ENCODE results near the gene FGD2. TPM values are rescaled to one million over a fixed set of nuclear protein-coding genes. Genes with fewer than 3 reads are reported as not detected.

The FGD2 gene
- total RNA-seq, 1 experiment from 2014 or later, result 0.44 TPM

- no peaks in the 10 kb centered on the region for H3K9me2 ChIP-seq (replicated peaks; ENCODE audit: low read length)
- H3K36me3 ChIP-seq (ENCODE audit: low read depth, low read length), result no peaks in the 10 kb centered on the region
- intact Hi-C loops (cut with micrococcal nuclease), result no loop called here
- no peaks in the 10 kb centered on the region for H3K27me3 ChIP-seq (ENCODE audit: low read length)
- no peak overlapping the region for H2AFZ ChIP-seq (ENCODE audit: low read length)
- no peak for TF ChIP-seq EZH2phosphoT487 (IDR thresholded peaks at IDR 0.05; ENCODE audit: borderline replicate concordance, low read length)
- ChIA-PET POLR2A (ENCODE audit: unreplicated experiment) (interaction anchor here (0.7 kb wide), 1 partner anchor 119 kb away, joined by 25 read pairs; no protein-coding TSS in a partner anchor), CTCF (no interaction called here)
- H3K9me3 ChIP-seq (ENCODE audit: low read length), result no peaks in the 10 kb centered on the region
- no peak overlapping the region for H3K4me3 ChIP-seq (ENCODE audit: low read length)
- no peaks in the 10 kb centered on the region for H3K4me1 ChIP-seq (ENCODE audit: insufficient read depth, low read length)
- no peak overlapping the region for H3K27ac ChIP-seq (ENCODE audit: low read length)
- H3K9ac ChIP-seq (ENCODE audit: low read length), result no peak overlapping the region
- no peaks in the 10 kb centered on the region for H3F3A ChIP-seq (ENCODE audit: low read length, unreplicated experiment)
- DNase-seq (no peak), ATAC-seq (no peak)
- H3K79me2 ChIP-seq (ENCODE audit: low read length), result no peaks in the 10 kb centered on the region
- no peaks in the 10 kb centered on the region for H4K20me1 ChIP-seq (ENCODE audit: low read length)
- no peak overlapping the region for H3K4me2 ChIP-seq (ENCODE audit: low read length)
- BruUV-seq (replicated peaks), result no TSS peak
These were observed 6.4 kb downstream of the FGD2 start for GRCh38 chr6:37011656-37012378.

- POLR2A ChIA-PET (ENCODE audit: unreplicated experiment), result no interaction called here
- TF ChIP-seq CTCF (conservative IDR thresholded peaks at IDR 0.05; ENCODE audit: low read depth, low read length) (no peak), EZH2 (IDR thresholded peaks at IDR 0.05; ENCODE audit: low read length, unreplicated experiment) (no peak), EZH2phosphoT487 (IDR thresholded peaks at IDR 0.05; ENCODE audit: borderline replicate concordance, low read length) (no peak)
- Histone ChIP-seq H3K9me2 (replicated peaks; ENCODE audit: low read length) (no peaks in the 10 kb centered on the region), H3K9me3 (ENCODE audit: low read length) (no peaks in the 10 kb centered on the region), H3K79me2 (ENCODE audit: low read length) (no peaks in the 10 kb centered on the region), H2AFZ (ENCODE audit: low read length) (no peak overlapping the region), H3K27me3 (ENCODE audit: low read length) (no peaks in the 10 kb centered on the region), H3K9ac (ENCODE audit: low read length) (no peak overlapping the region), H3F3A (ENCODE audit: low read length, unreplicated experiment) (no peaks in the 10 kb centered on the region), H4K20me1 (ENCODE audit: low read length) (no peaks in the 10 kb centered on the region), H3K4me2 (ENCODE audit: low read length) (no peak overlapping the region), H3K27ac (ENCODE audit: low read length) (no peak overlapping the region), H3K36me3 (ENCODE audit: low read depth, low read length) (no peaks in the 10 kb centered on the region; the same call in 1 of the 2 replicates), H3K4me1 (ENCODE audit: insufficient read depth, low read length) (peaks cover 5% of the 10 kb centered on the region), H3K4me3 (ENCODE audit: low read length) (no peak overlapping the region)
- CTCF ChIA-PET, result no interaction called here
- no TSS peak for BruUV-seq (replicated peaks)
- ATAC-seq, result no peak
- intact Hi-C loops (cut with micrococcal nuclease), result no loop called here
- DNase-seq, result no peak
These were observed 8.3 kb downstream of the FGD2 start for GRCh38 chr6:37013516-37014491.

- Histone ChIP-seq H3K4me1 (ENCODE audit: insufficient read depth, low read length) (peaks cover 14% of the 10 kb centered on the region), H3K9me3 (ENCODE audit: low read length) (no peaks in the 10 kb centered on the region), H3K9ac (ENCODE audit: low read length) (no peak overlapping the region), H3K9me2 (replicated peaks; ENCODE audit: low read length) (no peaks in the 10 kb centered on the region), H3K4me3 (ENCODE audit: low read length) (no peak overlapping the region), H3K27ac (ENCODE audit: low read length) (no peak overlapping the region), H3K27me3 (ENCODE audit: low read length) (no peaks in the 10 kb centered on the region), H3K36me3 (ENCODE audit: low read depth, low read length) (no peaks in the 10 kb centered on the region; the same call in 1 of the 2 replicates), H3K4me2 (ENCODE audit: low read length) (no peak overlapping the region), H4K20me1 (ENCODE audit: low read length) (no peaks in the 10 kb centered on the region), H3F3A (ENCODE audit: low read length, unreplicated experiment) (no peaks in the 10 kb centered on the region), H2AFZ (ENCODE audit: low read length) (no peak overlapping the region), H3K79me2 (ENCODE audit: low read length) (no peaks in the 10 kb centered on the region)
- CTCF ChIA-PET, result no interaction called here
- TF ChIP-seq EZH2phosphoT487 (IDR thresholded peaks at IDR 0.05; ENCODE audit: borderline replicate concordance, low read length) (no peak), CTCF (conservative IDR thresholded peaks at IDR 0.05; ENCODE audit: low read depth, low read length) (no peak), EZH2 (IDR thresholded peaks at IDR 0.05; ENCODE audit: low read length, unreplicated experiment) (no peak)
- ATAC-seq (no peak), DNase-seq (no peak)
- intact Hi-C loops (cut with micrococcal nuclease), result no loop called here
- POLR2A ChIA-PET (ENCODE audit: unreplicated experiment), result no interaction called here
- BruUV-seq (replicated peaks), result no TSS peak
These were observed 9.2 kb downstream of the FGD2 start for GRCh38 chr6:37014667-37015066.
